Liver (tissue), 9 donors: ENCODE results near the gene TRAIP. TPM values are rescaled to one million over a fixed set of nuclear protein-coding genes. Genes with fewer than 3 reads are reported as not detected.
"Not testable (repeated sequence)": the region's sequence is repeated elsewhere in the genome, so short reads cannot be mapped to it uniquely, and the experiment has no call there.

Experiments used
- DNase-seq: peaks from one replicate; pipeline ENCODE4 v3.0.0-alpha.2; 2017; ENCODE audit warnings: low spot score
- H3K27ac ChIP-seq, 2 donors: one replicate each; pipeline ENCODE4 v1.7.0; 2013; ENCODE audit warnings: inconsistent platforms in 2 of 2, low read length in 2 of 2, control low read depth in 1 of 2, low read depth in 1 of 2, mild to moderate bottlenecking in 1 of 2
- H3K27me3 ChIP-seq, 4 donors: one replicate each; pipeline versions ENCODE4 v1.6.1 to v1.7.0; 2013; ENCODE audit warnings: low read length in 3 of 4, inconsistent platforms in 1 of 4, mild to moderate bottlenecking in 1 of 4, moderate library complexity in 1 of 4; ENCODE audit not compliant: control insufficient read depth in 4 of 4, insufficient read depth in 4 of 4
- H3K36me3 ChIP-seq, 4 donors: one replicate each; pipeline versions ENCODE4 v1.6.1 to v1.7.0; 2013; ENCODE audit warnings: low read length in 3 of 4, mild to moderate bottlenecking in 3 of 4, low read depth in 1 of 4, moderate library complexity in 1 of 4; ENCODE audit not compliant: control insufficient read depth in 4 of 4, insufficient read depth in 3 of 4
- H3K4me1 ChIP-seq, 4 donors: one replicate each; pipeline versions ENCODE4 v1.6.1 to v1.7.0; 2013; ENCODE audit warnings: low read length in 3 of 4, mild to moderate bottlenecking in 3 of 4, moderate library complexity in 1 of 4; ENCODE audit not compliant: control insufficient read depth in 4 of 4, insufficient read depth in 4 of 4
- H3K4me3 ChIP-seq, 3 donors: one replicate each; pipeline versions ENCODE4 v1.6.1 to v1.7.0; 2013; ENCODE audit warnings: low read length in 3 of 3, control low read depth in 1 of 3, low read depth in 1 of 3, mild to moderate bottlenecking in 1 of 3
- H3K9ac ChIP-seq, 2 donors: one replicate each; pipeline ENCODE4 v1.7.0; 2013; ENCODE audit warnings: low read length in 2 of 2, mild to moderate bottlenecking in 2 of 2, moderate library complexity in 2 of 2, control low read depth in 1 of 2, low read depth in 1 of 2
- H3K9me3 ChIP-seq, 4 donors: one replicate each; pipeline versions ENCODE4 v1.6.1 to v1.7.0; 2013; ENCODE audit warnings: low read length in 3 of 4; ENCODE audit not compliant: control insufficient read depth in 4 of 4
- ATF3 ChIP-seq: IDR thresholded peaks from 2 replicates; pipeline ENCODE4 v1.6.1; 2016; ENCODE audit warnings: antibody characterized with exemption
- EGR1 ChIP-seq, 2 donors: IDR thresholded peaks; 2 replicates each; pipeline ENCODE4 v1.6.1; 2016 to 2018; ENCODE audit warnings: antibody characterized with exemption in 2 of 2, low read depth in 2 of 2
- FOXA1 ChIP-seq: IDR thresholded peaks from 2 replicates; pipeline ENCODE4 v1.6.1; 2016; ENCODE audit warnings: antibody characterized with exemption
- FOXA2 ChIP-seq: IDR thresholded peaks from 2 replicates; pipeline ENCODE4 v1.6.1; 2016; ENCODE audit warnings: antibody characterized with exemption
- GABPA ChIP-seq, 2 donors: IDR thresholded peaks in 1 of 2; conservative IDR thresholded peaks in 1 of 2; 2 replicates each; pipeline ENCODE4 v1.6.1; 2016; ENCODE audit warnings: antibody characterized with exemption in 2 of 2, mild to moderate bottlenecking in 1 of 2, moderate library complexity in 1 of 2
- HNF4A ChIP-seq, 2 donors: conservative IDR thresholded peaks; 2 replicates each; pipeline ENCODE4 v1.6.1; 2016; ENCODE audit warnings: antibody characterized with exemption in 2 of 2, mild to moderate bottlenecking in 2 of 2
- HNF4G ChIP-seq: IDR thresholded peaks from 2 replicates; pipeline ENCODE4 v1.6.1; 2016; ENCODE audit warnings: antibody characterized with exemption
- JUND ChIP-seq, 2 donors: IDR thresholded peaks; 2 replicates each; pipeline ENCODE4 v1.6.1; 2016; ENCODE audit warnings: antibody characterized with exemption in 2 of 2
- MAX ChIP-seq: IDR thresholded peaks from 2 replicates; pipeline ENCODE4 v1.6.1; 2016; ENCODE audit warnings: antibody characterized with exemption
- NR2F2 ChIP-seq: IDR thresholded peaks from 2 replicates; pipeline ENCODE4 v1.6.1; 2016; ENCODE audit warnings: antibody characterized with exemption
- RAD21 ChIP-seq, 2 donors: IDR thresholded peaks; 2 replicates each; pipeline ENCODE4 v1.6.1; 2016; ENCODE audit warnings: antibody characterized with exemption in 2 of 2, mild to moderate bottlenecking in 2 of 2
- REST ChIP-seq: IDR thresholded peaks from 2 replicates; pipeline ENCODE4 v1.6.1; 2016; ENCODE audit warnings: antibody characterized with exemption, mild to moderate bottlenecking
- RXRA ChIP-seq, 2 donors: IDR thresholded peaks; 2 replicates each; pipeline ENCODE4 v1.6.1; 2017 to 2018; ENCODE audit warnings: antibody characterized with exemption in 2 of 2, mild to moderate bottlenecking in 1 of 2
- SP1 ChIP-seq: IDR thresholded peaks from 2 replicates; pipeline ENCODE4 v1.6.1; 2018; ENCODE audit warnings: antibody characterized with exemption, mild to moderate bottlenecking
- TAF1 ChIP-seq: conservative IDR thresholded peaks from 2 replicates; pipeline ENCODE4 v1.6.1; 2016; ENCODE audit warnings: antibody characterized with exemption, mild to moderate bottlenecking
- YY1 ChIP-seq: IDR thresholded peaks from 2 replicates; pipeline ENCODE4 v1.6.1; 2016; ENCODE audit warnings: antibody characterized with exemption, mild to moderate bottlenecking
- WGBS: extraction: QIAGEN DNeasy Blood & Tissue Kit; methylation state at CpG from one replicate; pipeline ENCODE4 v1.1.7; 2013; 5-methylcytosine and 5-hydroxymethylcytosine counted together
- polyA plus RNA-seq, 2 donors: library from polyadenylated mRNA; stranded (reverse) in 1 of 2; unstranded in 1 of 2; fragments of 200-250 nt in 1 of 2; fragments of >200 nt in 1 of 2; fragmentation: Nextera tagmentation in 1 of 2; extraction: Ambion mirVana in 1 of 2; gene quantifications; one replicate each; pipeline versions ENCODE4 v1.2.1 to v1.2.3, GENCODE V29; 2013 to 2015
- total RNA-seq, 2 donors: library from RNA; depleted of rRNA; stranded (reverse); fragments of >200 nt; gene quantifications; one replicate each; pipeline ENCODE4 v1.2.3, GENCODE V29; 2014
- TF ChIP-seq, protein P1 (sequence below): fragments of 150-350 bp; IDR thresholded peaks from 2 replicates; pipeline ENCODE4 v1.5.1; 2017; ENCODE audit warnings: improper control_type of control experiment, low read depth, low read length; ENCODE audit not compliant: missing input control
- TF ChIP-seq, protein P2 (sequence below): IDR thresholded peaks from 2 replicates; pipeline ENCODE4 v1.6.1; 2016; ENCODE audit warnings: antibody characterized with exemption
- donor health status: healthy.
- donor health status: healthy.
- donor health status: healthy.
- donor health status: healthy.
- donor health status: healthy.

TRAIP gene
- total and polyA plus RNA-seq, 4 donors, result 0.42 to 7.9 (median 0.64) TPM

DNA sequence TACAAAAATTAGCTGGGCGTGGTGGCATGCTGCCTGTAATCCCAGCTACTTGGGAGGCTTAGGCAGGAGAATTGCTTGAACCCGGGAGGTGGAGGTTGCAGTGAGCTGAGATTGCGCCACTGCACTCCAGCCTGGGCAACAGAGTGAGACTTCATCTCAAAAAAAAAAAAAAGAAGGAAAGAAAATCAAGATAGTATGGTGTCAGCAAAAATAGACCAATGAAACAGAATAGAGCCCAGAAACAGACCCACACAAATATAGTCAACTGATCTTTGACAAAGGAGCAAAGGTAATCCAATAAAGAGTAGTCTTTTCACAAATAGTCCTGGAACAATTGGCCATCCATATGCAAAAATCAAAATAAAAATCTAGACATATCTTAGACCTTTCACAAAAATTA is 33.2 kb downstream of the TRAIP start:
- not testable (repeated sequence) for H3K36me3 ChIP-seq, H3K4me3 ChIP-seq, H3K4me1 ChIP-seq, H3K27ac ChIP-seq, H3K27me3 ChIP-seq, H3K9ac ChIP-seq, DNase-seq, H3K9me3 ChIP-seq
- 96% methylated on average over 3 of the region's 3 CpGs for whole genome bisulfite sequencing

DNA sequence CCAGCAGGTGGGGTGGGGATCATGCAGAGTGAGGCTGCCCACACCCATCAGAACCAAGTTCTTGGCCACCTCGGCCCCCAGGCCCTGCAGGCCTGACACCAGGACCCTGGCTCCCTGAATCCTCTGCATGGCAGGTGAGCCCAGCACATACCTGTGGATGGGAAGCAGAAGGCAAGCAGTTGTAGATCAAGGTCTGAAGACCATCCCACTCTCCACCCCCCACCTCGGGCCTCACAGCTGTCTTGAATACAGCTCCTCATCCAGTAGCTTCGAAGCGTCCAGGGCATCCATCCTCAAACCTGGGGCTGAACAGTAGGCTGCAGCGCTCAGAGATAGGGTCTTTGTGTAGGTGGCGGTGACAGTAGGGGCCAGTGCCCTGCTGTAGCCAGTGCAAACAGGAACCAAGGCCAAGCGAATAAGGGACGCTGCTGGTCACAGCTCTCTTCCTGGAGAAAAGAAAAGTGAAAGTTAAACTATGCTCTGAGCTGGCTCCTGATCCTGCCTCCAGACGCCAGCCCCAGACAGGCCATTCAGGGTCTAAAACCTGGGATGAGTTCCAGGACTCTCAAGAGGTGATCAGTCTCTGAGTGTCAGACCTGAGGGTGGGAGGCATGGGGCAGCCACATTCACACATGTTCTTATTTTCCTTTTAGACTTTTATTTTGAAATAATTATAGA is 42.7 kb downstream of the TRAIP start, which contains the start of gene UBA7:
UBA7 (minus strand) TSS at position 457 of the 678 bp plus-strand sequence; CDS start at position 291, 166 bp downstream.
- Histone ChIP-seq H3K27ac (peak within 1 kb of the TSS; percentile 64 to 65), H3K9me3 (no peaks in the 10 kb centered on the region), H3K9ac (peak within 1 kb of the TSS; percentile 63 to 79), H3K4me1 (peaks cover 0 to 34% (median 16%) of the 10 kb centered on the region in 4 donors), H3K36me3 (peaks cover 2 to 16% (median 10%) of the 10 kb centered on the region in 4 donors), H3K4me3 (peak within 1 kb of the TSS; percentile 45 to 79 (median 51)), H3K27me3 (no peaks in the 10 kb centered on the region)
- peak; percentile 50 for DNase-seq
- 12% methylated on average over 9 of the region's 9 CpGs for WGBS
- no peak for TF ChIP-seq JUND (IDR thresholded peaks at IDR 0.05)
- TF ChIP-seq REST, result peak; percentile 52
- no peak for TF ChIP-seq EGR1 (IDR thresholded peaks at IDR 0.05; ENCODE audit: low read depth in 2 of 2)
- TF ChIP-seq FOXA2, result peak; percentile 8
- no peak for TF ChIP-seq HNF4G
- TF ChIP-seq TAF1, result no peak
- TF ChIP-seq HNF4A (conservative IDR thresholded peaks at IDR 0.05), result peak; percentile 28 to 39
- TF ChIP-seq YY1, result no peak
- TF ChIP-seq GABPA (IDR thresholded peaks at IDR 0.05 in 1 of 2, conservative IDR thresholded peaks at IDR 0.05 in 1 of 2), result peak in 1 of 2 donors; percentile 41
- peak; percentile 45 for TF ChIP-seq NR2F2
- no peak for TF ChIP-seq FOXA1
- no peak for TF ChIP-seq ATF3
- TF ChIP-seq, protein P1, sequence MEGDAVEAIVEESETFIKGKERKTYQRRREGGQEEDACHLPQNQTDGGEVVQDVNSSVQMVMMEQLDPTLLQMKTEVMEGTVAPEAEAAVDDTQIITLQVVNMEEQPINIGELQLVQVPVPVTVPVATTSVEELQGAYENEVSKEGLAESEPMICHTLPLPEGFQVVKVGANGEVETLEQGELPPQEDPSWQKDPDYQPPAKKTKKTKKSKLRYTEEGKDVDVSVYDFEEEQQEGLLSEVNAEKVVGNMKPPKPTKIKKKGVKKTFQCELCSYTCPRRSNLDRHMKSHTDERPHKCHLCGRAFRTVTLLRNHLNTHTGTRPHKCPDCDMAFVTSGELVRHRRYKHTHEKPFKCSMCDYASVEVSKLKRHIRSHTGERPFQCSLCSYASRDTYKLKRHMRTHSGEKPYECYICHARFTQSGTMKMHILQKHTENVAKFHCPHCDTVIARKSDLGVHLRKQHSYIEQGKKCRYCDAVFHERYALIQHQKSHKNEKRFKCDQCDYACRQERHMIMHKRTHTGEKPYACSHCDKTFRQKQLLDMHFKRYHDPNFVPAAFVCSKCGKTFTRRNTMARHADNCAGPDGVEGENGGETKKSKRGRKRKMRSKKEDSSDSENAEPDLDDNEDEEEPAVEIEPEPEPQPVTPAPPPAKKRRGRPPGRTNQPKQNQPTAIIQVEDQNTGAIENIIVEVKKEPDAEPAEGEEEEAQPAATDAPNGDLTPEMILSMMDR, result no peak
- TF ChIP-seq MAX, result no peak
- TF ChIP-seq SP1, result peak; percentile 72
- TF ChIP-seq RXRA (IDR thresholded peaks at IDR 0.05), result peak; percentile 60
- TF ChIP-seq RAD21 (IDR thresholded peaks at IDR 0.05), result peak in 1 of 2 donors; percentile 34
- TF ChIP-seq, protein P2, sequence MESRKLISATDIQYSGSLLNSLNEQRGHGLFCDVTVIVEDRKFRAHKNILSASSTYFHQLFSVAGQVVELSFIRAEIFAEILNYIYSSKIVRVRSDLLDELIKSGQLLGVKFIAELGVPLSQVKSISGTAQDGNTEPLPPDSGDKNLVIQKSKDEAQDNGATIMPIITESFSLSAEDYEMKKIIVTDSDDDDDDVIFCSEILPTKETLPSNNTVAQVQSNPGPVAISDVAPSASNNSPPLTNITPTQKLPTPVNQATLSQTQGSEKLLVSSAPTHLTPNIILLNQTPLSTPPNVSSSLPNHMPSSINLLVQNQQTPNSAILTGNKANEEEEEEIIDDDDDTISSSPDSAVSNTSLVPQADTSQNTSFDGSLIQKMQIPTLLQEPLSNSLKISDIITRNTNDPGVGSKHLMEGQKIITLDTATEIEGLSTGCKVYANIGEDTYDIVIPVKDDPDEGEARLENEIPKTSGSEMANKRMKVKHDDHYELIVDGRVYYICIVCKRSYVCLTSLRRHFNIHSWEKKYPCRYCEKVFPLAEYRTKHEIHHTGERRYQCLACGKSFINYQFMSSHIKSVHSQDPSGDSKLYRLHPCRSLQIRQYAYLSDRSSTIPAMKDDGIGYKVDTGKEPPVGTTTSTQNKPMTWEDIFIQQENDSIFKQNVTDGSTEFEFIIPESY, result no peak
